CD4-positive, CD25-positive, alpha-beta regulatory T cell (primary cell): ENCODE data around the gene RGPD3. TPM values are rescaled to one million over a fixed set of nuclear protein-coding genes. Genes with fewer than 3 reads are reported as not detected.

Experiments used
- ATAC-seq, 2 donors: fragments of 150-1000 bp; cut with Tn5 transposase; one replicate each; pipeline ENCODE4 v1.10.0; 2021; ENCODE audit warnings: low read depth in 2 of 2, moderate number of reproducible peaks in 2 of 2, moderate library complexity in 1 of 2
- DNase-seq, 3 donors: peaks; one replicate each; pipeline versions ENCODE4 v3.0.0 to v3.0.0-alpha.2; 2012 to 2022; ENCODE audit warnings: mixed read lengths in 1 of 3
- H3K27ac ChIP-seq: one replicate; pipeline ENCODE4 v1.7.0; 2013; ENCODE audit warnings: mild to moderate bottlenecking, low read length; ENCODE audit not compliant: insufficient read depth, poor library complexity, severe bottlenecking
- H3K27me3 ChIP-seq: one replicate; pipeline ENCODE4 v1.7.0; 2013; ENCODE audit warnings: low read length; ENCODE audit not compliant: control insufficient read depth, insufficient read depth
- H3K36me3 ChIP-seq: one replicate; pipeline ENCODE4 v1.7.0; 2013; ENCODE audit warnings: mild to moderate bottlenecking, low read length, moderate library complexity; ENCODE audit not compliant: control insufficient read depth, insufficient read depth
- H3K4me1 ChIP-seq: 2 replicates; pipeline ENCODE4 v1.7.0; 2013; ENCODE audit warnings: mild to moderate bottlenecking, low read length; ENCODE audit not compliant: insufficient read depth, control insufficient read depth, poor library complexity, severe bottlenecking
- H3K4me3 ChIP-seq: one replicate; pipeline ENCODE4 v1.7.0; 2013; ENCODE audit warnings: low read depth, mild to moderate bottlenecking, low read length, moderate library complexity
- H3K9me3 ChIP-seq, 2 experiments: 1 replicate in 1 of 2; 2 replicates in 1 of 2; pipeline ENCODE4 v1.7.0; 2013; ENCODE audit warnings: low read length in 2 of 2, mild to moderate bottlenecking in 1 of 2, moderate library complexity in 1 of 2; ENCODE audit not compliant: control insufficient read depth in 2 of 2
- H3K27ac Mint-ChIP-seq, 3 donors: one replicate each; pipeline ENCODE4 v1.8.0; 2020 to 2022; ENCODE audit warnings: mild to moderate bottlenecking in 3 of 3, mixed read lengths in 3 of 3, moderate library complexity in 2 of 3
- H3K27me3 Mint-ChIP-seq: one replicate; pipeline ENCODE4 v1.8.0; 2022; ENCODE audit warnings: mild to moderate bottlenecking, mixed read lengths
- H3K36me3 Mint-ChIP-seq: one replicate; pipeline ENCODE4 v1.8.0; 2020; ENCODE audit warnings: mixed read lengths
- H3K4me1 Mint-ChIP-seq, 4 donors: one replicate each; pipeline ENCODE4 v1.8.0; 2020 to 2022; ENCODE audit warnings: mixed read lengths in 4 of 4, mild to moderate bottlenecking in 1 of 4
- H3K4me3 Mint-ChIP-seq, 4 donors: one replicate each; pipeline ENCODE4 v1.8.0; 2020 to 2022; ENCODE audit warnings: mild to moderate bottlenecking in 4 of 4, mixed read lengths in 4 of 4, moderate library complexity in 3 of 4
- H3K9me3 Mint-ChIP-seq, 7 donors: one replicate each; pipeline ENCODE4 v1.8.0; 2020 to 2022; ENCODE audit warnings: mixed read lengths in 7 of 7, mild to moderate bottlenecking in 3 of 7, moderate library complexity in 2 of 7
- polyA plus RNA-seq, 4 donors: library from polyadenylated mRNA; unstranded; fragments of 300-500 nt; fragmentation: Illumina TruSeq; gene quantifications; one replicate each; pipeline ENCODE4 v1.2.3, GENCODE V29; 2021
- total RNA-seq: library from RNA; stranded (reverse); gene quantifications from one replicate; pipeline ENCODE4 v1.2.3, GENCODE V29; 2022

RGPD3 gene
- total and polyA plus RNA-seq, 5 donors from 2014 or later: 0.07 to 0.44 (median 0.20) TPM; not detected in 1

- H3K27me3 Mint-ChIP-seq: peaks cover 11% of the 10 kb centered on the region
- ATAC-seq (no peak), DNase-seq (no peak)
- H3K9me3 Mint-ChIP-seq: no peaks in the 10 kb centered on the region
- H3K4me1 ChIP-seq: no peaks in the 10 kb centered on the region
- no peak overlapping the region for H3K4me3 ChIP-seq
- H3K36me3 ChIP-seq: no peaks in the 10 kb centered on the region
- peaks cover 0 to under 1% (median under 1%) of the 10 kb centered on the region in 4 donors for H3K4me1 Mint-ChIP-seq
- no peak overlapping the region for H3K27ac Mint-ChIP-seq
- H3K36me3 Mint-ChIP-seq: no peaks in the 10 kb centered on the region
- peaks cover 14% of the 10 kb centered on the region for H3K27me3 ChIP-seq
- no peak overlapping the region for H3K27ac ChIP-seq
- no peak overlapping the region for H3K4me3 Mint-ChIP-seq
- H3K9me3 ChIP-seq: no peaks in the 10 kb centered on the region
Measured at GRCh38 chr2:106353676-106354075, 114.5 kb downstream of the RGPD3 start.

- no peaks in the 10 kb centered on the region for H3K36me3 Mint-ChIP-seq
- H3K4me3 Mint-ChIP-seq: no peak overlapping the region
- Histone ChIP-seq H3K4me3 (no peak overlapping the region), H3K27ac (no peak overlapping the region), H3K27me3 (peaks cover 11% of the 10 kb centered on the region), H3K36me3 (no peaks in the 10 kb centered on the region), H3K4me1 (no peaks in the 10 kb centered on the region), H3K9me3 (no peaks in the 10 kb centered on the region)
- H3K27me3 Mint-ChIP-seq: peaks cover 14% of the 10 kb centered on the region
- no peak overlapping the region for H3K27ac Mint-ChIP-seq
- ATAC-seq (no peak), DNase-seq (no peak)
- peaks cover 0 to 1% (median 0%) of the 10 kb centered on the region in 7 donors for H3K9me3 Mint-ChIP-seq
- peaks cover 0 to 10% (median 7%) of the 10 kb centered on the region in 4 donors for H3K4me1 Mint-ChIP-seq
Measured at GRCh38 chr2:106350980-106351379, 117.2 kb downstream of the RGPD3 start.

- peaks cover 0 to 1% (median 0%) of the 10 kb centered on the region in 7 donors for H3K9me3 Mint-ChIP-seq
- H3K36me3 ChIP-seq: no peaks in the 10 kb centered on the region
- no peaks in the 10 kb centered on the region for H3K27me3 ChIP-seq
- H3K4me3 ChIP-seq: no peak overlapping the region
- H3K36me3 Mint-ChIP-seq: no peaks in the 10 kb centered on the region
- peaks cover 8% of the 10 kb centered on the region for H3K27me3 Mint-ChIP-seq
- ATAC-seq: no peak
- H3K9me3 ChIP-seq: no peaks in the 10 kb centered on the region
- no peaks in the 10 kb centered on the region for H3K4me1 ChIP-seq
- H3K27ac Mint-ChIP-seq: no peak overlapping the region
- no peak overlapping the region for H3K4me3 Mint-ChIP-seq
- DNase-seq: no peak
- H3K27ac ChIP-seq: no peak overlapping the region
- H3K4me1 Mint-ChIP-seq: peaks cover 3 to 10% (median 7%) of the 10 kb centered on the region in 4 donors
Measured at GRCh38 chr2:106344302-106344701, 123.9 kb downstream of the RGPD3 start.

- Histone ChIP-seq H3K27ac (no peak overlapping the region), H3K27me3 (no peaks in the 10 kb centered on the region), H3K36me3 (no peaks in the 10 kb centered on the region), H3K9me3 (no peaks in the 10 kb centered on the region), H3K4me3 (no peak overlapping the region), H3K4me1 (no peaks in the 10 kb centered on the region)
- H3K4me3 Mint-ChIP-seq: no peak overlapping the region
- H3K4me1 Mint-ChIP-seq: peaks cover 3 to 6% (median 5%) of the 10 kb centered on the region in 4 donors
- ATAC-seq (no peak), DNase-seq (no peak)
- H3K27ac Mint-ChIP-seq: no peak overlapping the region
- H3K9me3 Mint-ChIP-seq: peaks cover 0 to 1% (median 0%) of the 10 kb centered on the region in 7 donors
- no peaks in the 10 kb centered on the region for H3K36me3 Mint-ChIP-seq
- H3K27me3 Mint-ChIP-seq: peaks cover 5% of the 10 kb centered on the region
Measured at GRCh38 chr2:106343274-106343673, 124.9 kb downstream of the RGPD3 start.

- no peak overlapping the region for H3K4me3 Mint-ChIP-seq
- peaks cover 0 to 3% (median 1%) of the 10 kb centered on the region in 4 donors for H3K4me1 Mint-ChIP-seq
Measured at GRCh38 chr2:106342831-106343251, 125.4 kb downstream of the RGPD3 start.

GRCh38 chr2:106341666-106342065 is 126.5 kb downstream of the RGPD3 start:
- DNase-seq: no peak
- H3K4me3 Mint-ChIP-seq: no peak overlapping the region
- Histone ChIP-seq H3K27me3 (peaks cover 4% of the 10 kb centered on the region), H3K36me3 (no peaks in the 10 kb centered on the region), H3K4me1 (no peaks in the 10 kb centered on the region), H3K4me3 (no peak overlapping the region), H3K9me3 (no peaks in the 10 kb centered on the region), H3K27ac (no peak overlapping the region)
- H3K36me3 Mint-ChIP-seq: no peaks in the 10 kb centered on the region
- H3K9me3 Mint-ChIP-seq: no peaks in the 10 kb centered on the region
- ATAC-seq: no peak
- H3K27me3 Mint-ChIP-seq: peaks cover 5% of the 10 kb centered on the region
- no peak overlapping the region for H3K27ac Mint-ChIP-seq
- H3K4me1 Mint-ChIP-seq: peaks cover 0 to 3% (median 0%) of the 10 kb centered on the region in 4 donors

More at GRCh38 chr2:106342831-106343251, 125.4 kb downstream of the RGPD3 start:
- Mint-ChIP-seq H3K36me3 (no peaks in the 10 kb centered on the region), H3K27me3 (peaks cover 5% of the 10 kb centered on the region), H3K9me3 (no peaks in the 10 kb centered on the region), H3K27ac (no peak overlapping the region)
- DNase-seq (no peak), ATAC-seq (no peak)
- Histone ChIP-seq H3K27ac (no peak overlapping the region), H3K4me3 (no peak overlapping the region), H3K36me3 (no peaks in the 10 kb centered on the region), H3K9me3 (no peaks in the 10 kb centered on the region), H3K27me3 (no peaks in the 10 kb centered on the region), H3K4me1 (no peaks in the 10 kb centered on the region)

Other genes with a start within 250 kb of the RGPD3 start
- gene CD8B2, start 19.0 kb upstream of the RGPD3 start, total RNA-seq: not detected
- gene CD8B2, start 19.0 kb upstream of the RGPD3 start, polyA plus RNA-seq: under 1 TPM in 3 of 4 donors, not detected in 1; 0.06 to 0.19 (median 0.13) TPM